NK-92 (cell line): ENCODE results near the gene RPS6KA6.

Experiments used
- DNase-seq: peaks from one replicate; lab custom pipeline; 2025; ENCODE audit not compliant: unreplicated experiment; lab: John Stamatoyannopoulos, UW

The RPS6KA6 gene

DNA sequence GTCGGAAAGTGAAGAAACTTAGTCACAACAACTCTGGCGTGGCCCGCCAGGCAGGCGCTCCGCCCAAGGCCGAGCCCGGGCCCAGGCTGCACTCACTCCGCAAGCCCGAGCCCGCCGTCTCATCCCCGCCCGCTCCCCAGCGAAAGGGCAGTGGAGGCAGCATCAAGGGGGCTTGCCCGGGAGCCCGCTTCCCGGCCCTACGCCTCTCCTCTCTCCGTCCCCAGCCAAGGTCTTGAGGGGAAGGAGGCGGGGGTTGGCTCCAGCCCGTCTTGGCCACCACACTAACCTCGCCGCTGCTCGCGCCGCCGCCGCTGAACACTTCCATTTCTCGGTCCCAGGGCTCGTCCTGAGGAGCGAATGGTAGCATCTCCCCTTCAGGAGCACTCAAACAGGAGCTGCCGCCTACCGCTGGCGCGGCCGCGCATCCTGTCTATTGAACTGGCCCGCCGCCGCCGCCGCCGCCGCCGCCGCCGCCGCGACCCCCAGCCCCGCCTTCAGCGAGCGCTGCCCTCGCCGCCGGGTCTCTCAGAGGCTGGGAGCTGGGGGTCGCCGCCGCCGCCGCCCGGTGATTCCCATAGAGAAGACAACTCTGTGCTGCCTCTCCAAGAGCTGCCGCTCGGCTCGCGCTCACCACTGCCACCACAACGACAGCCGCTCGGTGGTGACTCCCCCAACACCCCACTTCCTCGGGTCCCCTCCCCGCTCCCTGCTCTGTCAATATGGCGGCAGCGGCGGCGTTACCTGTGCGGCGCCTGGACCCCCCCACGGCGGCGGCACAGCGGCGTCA lies at the start of gene RPS6KA6:
Gene RPS6KA6, minus strand, starts transcription at position 667 of the 787 bp plus-strand sequence. Its CDS starts 300 bp downstream, at position 367.
- no peak for DNase-seq

DNA sequence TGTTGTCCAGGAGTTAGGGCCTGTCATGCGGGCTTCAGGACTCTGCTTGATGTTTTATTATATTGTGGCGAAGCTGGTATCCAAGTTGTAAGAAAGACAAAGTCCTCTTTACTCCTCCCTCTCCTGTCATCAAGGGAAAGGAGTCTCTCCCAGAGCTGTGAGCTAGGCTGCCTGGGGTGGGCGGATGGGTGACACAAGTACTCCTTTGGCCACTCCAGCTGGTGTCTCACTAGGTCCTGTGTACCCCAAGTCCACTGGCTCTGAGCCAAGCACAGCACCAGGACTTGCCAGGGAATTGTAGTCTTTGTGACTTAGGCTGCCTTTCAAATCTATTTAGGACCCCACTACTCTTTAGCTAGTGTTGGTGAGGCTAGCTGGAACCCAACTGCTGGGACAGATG lies 36.7 kb upstream of the RPS6KA6 start:
- DNase-seq = no peak

DNA sequence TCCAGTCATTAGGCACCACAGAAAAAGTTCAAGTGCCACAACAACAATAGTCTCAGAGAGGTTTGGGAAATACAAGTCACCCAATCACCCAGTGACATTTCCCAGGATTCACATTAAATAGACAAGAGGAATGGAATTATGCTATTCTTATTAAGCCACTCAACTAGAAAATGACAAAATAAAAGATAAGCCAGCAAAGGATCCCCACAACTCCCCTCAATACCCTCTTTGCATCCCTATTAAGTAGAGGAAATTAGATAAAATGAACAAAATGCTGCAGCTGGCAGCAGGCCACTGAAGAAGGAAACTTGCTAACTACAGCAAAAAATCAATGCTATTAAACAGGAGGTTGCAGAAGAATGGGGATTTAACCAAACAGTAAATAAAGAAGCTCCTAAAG lies 35.3 kb upstream of the RPS6KA6 start:
- DNase-seq = no peak

DNA sequence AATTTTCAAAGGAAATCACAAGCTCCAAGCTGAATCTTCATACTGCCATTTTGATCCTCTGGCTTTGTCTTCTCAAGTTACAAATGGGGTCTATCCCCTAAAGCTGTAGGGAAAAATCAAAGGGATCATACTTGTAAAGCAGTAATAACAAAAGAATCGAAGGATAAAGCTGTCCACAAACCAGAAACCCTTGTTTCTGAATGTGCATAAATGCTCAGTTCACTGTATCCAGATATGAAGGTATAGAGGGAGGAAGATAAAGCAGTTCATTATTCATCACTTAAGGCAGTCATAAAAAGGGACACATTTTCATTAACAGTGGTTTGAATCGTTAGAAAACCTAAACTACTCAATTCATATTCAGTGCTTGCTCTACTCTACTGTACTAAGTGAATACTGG lies 33.2 kb upstream of the RPS6KA6 start:
- DNase-seq = no peak

DNA sequence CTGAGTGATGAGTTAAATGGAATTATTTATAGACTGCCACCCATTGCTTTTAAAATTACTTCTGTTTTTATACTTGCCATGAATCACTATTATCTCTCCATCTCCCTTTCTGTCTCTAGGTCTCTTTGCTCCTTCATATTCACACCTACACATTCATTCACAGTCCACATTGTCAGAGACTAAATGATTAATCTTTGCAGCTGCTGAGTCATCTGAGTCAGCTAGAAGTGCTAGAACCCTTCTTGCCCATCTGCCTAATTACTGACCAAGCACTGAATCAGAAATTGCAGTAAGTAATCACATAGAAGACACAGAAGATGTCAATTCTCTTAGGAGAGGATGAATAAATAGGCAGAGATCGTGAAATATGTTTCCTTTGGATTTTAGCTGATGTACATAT lies 31.6 kb upstream of the RPS6KA6 start:
- DNase-seq = no peak

DNA sequence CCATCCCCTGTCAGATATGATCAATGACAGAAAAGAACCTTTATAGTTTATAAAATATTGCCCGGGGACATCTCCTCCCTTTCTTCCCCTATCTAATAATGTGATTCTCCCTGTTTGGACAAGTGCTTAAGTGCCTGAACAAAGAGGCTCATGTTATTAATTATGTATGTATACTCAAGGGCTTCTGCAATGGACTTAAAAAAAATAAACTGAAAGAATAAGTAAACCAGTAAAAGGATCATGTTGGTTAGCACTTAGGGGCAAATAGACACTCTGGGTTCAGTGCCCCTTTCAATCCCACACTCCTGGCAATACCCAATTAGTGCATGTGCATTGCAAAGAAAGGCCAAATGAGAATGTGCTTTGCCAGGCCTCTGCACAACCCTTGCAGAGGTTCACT lies 30.7 kb upstream of the RPS6KA6 start:
- no peak for DNase-seq

DNA sequence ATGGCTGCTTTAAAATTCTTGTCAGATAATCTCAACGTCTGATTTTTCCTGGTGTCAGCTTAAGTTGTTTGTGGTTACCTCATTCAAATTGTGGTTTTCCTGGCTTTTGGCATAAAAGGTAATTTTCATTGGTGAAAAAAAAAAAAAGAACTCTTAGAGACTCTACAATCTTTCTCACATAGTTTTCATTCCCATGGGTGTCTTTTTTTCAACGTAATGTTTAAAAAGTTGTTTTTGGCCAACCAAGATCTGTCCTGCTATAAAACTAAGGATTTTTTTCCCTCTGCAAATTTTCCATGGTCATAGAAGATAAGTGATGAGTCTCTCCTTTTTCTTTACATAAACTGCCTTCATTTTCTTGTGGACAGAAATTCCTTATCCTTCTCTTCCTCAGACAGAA lies 28.9 kb upstream of the RPS6KA6 start:
- DNase-seq = no peak

DNA sequence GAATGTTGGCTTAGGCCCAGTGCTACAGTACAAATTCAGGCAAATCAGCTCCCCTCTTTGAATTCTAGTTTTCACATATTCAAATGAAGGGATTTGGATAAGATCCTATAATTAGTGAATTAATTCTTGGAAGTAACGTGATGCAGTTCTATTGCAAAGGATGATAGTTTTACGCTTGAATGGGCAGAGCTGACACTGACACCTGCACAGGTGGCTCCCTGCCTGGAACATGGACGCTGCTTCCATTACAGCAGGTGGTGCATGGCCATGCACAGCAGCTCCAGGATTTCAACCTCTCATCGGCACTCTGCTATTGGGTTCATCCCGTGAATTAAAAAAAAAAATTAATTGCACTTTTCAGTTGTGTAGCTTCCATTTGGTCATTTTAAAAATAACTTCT lies 28.4 kb upstream of the RPS6KA6 start:
- DNase-seq = no peak

DNA sequence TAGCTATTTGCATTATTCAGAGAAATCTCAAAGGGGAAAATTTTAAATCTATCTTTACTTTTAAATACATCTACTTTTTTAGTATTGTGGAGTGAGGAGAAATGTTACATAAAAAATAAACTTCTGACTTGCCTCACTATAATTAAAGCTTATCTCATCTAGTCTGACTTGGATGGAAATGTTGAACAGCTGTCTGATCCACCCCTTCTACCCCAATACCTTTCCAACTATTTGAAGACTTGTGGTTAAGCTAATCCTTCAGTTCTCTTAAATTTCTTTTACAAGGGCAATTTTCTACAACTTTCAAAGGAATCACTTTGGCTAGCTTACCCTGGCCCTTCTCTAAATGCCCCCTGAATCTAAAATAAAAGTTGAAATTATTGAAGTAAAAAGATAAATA lies 17.3 kb upstream of the RPS6KA6 start:
- DNase-seq = no peak

DNA sequence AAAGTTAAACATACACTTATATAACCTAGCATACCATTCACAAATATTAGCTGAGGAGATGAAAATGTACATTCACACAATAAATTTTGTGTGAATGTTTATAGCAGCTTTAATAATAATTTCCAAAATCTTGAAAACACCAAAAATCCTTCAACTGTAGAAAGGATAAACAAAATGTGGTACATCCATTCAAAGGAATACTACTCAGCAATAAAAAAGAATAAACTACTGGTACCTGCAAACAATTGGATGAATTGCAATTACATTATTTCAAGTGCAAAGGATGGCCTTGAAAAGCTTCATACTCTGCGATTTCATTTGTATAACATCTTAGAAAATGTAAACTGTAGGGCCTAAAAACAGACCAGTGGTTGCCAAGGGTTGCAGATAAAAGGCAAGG lies 11.7 kb upstream of the RPS6KA6 start:
- DNase-seq = no peak

DNA sequence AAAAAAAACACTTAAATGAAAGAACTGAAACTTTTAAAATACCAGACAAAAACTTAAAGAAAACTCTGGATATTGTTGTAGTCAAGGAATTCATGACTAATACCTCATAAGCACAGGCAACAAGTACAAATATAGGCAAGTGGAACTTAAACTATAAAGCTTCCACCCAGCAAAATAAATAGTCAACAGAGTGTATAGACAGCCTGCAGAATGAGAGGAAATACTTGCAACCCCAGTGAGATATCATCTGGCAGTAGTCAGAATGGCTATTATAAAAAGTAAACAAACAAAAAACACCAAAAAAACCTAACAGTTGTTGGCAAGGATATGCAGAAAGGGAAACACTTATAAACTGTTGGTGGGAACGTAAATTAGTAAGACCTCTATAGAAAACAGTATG lies 9.6 kb upstream of the RPS6KA6 start:
- DNase-seq = no peak

DNA sequence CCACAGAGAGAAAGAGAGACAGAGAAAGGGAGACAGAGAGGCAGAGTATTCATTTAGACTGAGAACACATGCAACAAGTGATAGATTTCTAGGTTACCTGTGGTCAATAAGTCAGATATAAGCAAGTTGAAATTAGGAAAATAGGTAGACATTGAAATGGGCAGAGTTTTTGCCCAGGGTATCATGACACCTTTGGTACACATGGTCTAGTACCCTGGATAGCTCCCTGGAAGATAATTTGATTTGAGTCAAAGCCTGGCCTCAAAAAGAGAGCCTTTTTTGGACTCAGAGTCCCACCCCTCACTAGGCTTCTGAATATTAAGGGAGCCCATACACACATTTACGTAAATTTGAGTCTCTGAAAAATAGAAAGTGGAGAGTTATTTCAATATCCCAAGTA lies 4.0 kb upstream of the RPS6KA6 start:
- DNase-seq = no peak

DNA sequence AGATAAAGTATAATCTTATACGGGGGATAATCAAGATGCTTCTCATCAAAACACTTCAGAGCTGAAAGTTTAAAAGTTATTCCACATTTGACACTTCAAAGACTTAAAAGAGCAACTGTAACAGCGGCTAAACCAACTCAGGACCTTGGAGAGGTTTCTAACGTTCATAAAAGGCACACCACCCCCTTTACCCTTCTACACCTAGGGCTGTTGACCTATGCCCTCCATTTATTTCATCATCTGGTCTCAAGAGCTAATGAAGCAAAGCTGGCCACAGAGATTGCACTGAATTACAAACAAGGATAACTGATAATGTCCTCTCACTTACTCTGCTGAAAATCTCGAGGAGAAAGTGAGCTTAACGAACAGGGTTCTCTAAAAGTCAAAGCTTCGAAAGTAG lies 1.1 kb upstream of the RPS6KA6 start:
- DNase-seq = no peak

DNA sequence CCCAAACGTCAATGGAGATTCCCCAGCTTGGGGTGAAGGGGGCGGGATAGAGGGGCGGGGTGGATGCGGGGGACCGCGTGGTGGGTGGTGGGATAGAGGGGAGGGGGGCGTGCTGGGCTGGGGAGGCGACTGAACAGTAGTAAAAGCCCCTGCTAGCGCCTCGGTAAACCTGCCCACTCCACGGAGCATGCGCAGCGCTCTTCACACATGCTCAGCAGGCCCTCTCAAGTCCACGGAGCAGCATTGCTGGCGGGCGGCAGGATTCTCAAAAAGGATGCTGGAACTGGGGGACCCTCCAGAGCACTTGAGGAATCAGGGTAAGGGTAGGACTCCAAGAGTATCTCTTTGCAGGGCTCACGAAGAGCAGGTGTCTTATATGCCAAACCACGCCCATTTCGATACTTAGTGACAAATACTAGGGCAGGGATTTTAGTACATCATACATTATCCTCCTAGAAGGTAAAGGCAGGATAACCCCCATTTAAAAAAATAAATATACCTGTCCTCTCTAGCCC lies 378 bp upstream of the RPS6KA6 start:
- no peak for DNase-seq

DNA sequence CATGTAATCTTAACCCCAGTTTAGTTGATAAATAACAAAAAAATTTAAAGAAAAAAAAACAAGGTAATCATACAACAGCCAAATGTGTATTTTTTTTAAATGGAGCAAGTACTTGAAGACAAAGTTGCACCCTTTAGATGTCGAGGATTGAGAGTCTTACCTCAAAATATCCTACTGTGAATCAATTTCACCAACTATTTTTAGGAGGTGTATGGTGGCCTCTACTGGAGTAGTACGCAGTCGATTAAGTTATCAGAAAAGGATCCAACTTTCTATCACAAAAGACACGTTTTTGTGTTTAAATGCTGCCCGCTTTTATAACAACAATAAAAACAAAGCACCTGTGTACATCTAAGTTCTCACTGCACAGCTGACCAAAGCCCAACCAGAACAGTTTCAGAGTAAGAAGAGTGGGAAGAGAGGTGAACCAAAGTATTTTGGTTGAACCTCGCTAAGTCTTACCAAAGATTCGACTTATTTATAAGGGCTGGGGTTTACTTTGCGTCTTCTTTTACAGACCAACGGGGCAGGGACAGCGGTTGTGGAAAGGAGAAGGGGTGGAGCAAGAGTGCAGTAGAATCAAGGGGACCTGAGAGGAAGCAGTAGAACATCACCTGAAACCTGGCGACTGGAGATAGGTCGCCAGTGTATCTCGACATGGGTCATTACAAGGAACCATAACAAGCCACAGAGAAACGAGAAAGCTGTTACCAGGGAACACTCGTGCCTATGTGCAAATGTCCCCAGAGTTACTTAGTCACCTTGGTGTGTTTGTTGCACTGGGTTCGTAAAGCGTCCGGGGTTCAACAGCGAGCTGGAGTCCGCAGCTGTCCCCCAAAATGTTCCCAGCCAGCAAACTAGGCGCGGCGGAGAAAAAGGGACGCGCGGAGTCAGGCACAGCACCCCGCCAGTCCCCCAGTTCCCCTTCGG lies 1.1 kb downstream of the RPS6KA6 start:
- no peak for DNase-seq

DNA sequence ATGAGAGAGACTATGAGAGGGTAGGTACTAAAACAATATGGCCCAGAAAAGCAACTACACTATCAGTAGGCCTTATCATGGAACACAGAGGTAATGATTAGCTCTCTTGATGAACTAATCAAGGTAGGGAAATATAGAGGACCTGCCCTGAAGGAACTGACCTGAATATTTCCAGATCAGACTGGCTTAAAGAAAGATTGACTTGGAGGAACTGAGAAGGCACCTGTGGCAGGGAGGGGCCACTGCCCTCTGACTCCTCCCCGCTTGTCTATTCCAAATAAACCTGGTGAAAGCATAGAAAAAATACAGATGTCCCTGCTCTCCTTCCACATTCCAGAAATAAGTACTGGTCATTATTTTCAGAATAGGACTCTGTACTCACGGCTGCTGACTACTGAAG lies 5.5 kb downstream of the RPS6KA6 start:
- DNase-seq = no peak

DNA sequence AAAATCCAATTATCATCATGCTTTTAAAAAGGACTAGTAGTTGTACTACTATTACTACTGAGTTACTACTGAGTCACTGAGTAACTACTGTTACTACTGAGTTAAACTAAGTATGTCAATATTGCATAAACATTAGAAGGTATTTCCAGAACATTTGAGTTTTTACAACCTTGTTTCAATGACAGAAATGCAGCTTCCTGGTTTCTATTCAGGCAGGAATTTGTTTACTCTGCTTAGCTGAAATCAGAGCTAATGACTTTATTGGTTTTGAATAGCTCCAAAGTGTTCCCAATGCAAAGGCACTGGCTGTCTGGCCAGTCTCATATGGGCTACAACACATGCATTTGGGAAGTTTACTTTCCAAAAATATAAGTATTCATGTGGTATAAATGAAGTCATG lies 12.0 kb downstream of the RPS6KA6 start:
- no peak for DNase-seq

DNA sequence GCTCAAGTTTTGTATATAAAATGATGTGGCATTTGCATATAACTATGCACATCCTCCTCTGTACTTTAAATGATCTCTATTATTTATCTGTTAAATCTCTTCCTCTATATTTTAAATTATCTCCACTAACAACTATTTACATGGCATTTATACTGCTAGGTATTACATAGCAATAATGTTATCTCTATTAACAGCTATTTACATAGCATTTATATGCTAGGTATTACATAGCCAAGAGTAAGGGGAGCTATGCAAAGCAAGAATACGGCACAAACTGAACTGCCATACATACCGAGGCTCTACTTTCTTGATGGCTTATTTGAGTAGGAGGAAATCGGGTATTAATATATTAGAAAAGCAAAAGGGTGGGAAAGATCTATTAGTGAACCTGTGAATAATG lies 12.7 kb downstream of the RPS6KA6 start:
- DNase-seq = no peak

DNA sequence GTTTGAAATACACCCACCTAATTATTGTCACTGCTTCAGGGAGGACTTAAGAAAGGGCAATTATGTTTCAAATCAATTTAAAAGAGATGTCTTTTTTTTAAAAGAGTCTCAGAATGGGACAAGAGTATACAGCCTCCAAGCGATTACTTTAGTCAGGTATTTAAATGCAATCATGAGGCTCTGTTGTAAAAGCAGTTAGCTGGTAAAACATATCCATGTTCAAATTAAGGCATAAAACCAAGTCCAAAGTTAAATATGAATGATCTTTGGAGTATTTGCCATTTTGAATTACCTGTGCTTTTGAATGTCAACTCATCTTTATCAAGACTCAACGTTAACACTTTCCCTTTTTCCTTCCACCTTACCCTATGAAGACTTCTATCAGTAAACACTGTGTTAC lies 13.7 kb downstream of the RPS6KA6 start:
- DNase-seq = no peak

DNA sequence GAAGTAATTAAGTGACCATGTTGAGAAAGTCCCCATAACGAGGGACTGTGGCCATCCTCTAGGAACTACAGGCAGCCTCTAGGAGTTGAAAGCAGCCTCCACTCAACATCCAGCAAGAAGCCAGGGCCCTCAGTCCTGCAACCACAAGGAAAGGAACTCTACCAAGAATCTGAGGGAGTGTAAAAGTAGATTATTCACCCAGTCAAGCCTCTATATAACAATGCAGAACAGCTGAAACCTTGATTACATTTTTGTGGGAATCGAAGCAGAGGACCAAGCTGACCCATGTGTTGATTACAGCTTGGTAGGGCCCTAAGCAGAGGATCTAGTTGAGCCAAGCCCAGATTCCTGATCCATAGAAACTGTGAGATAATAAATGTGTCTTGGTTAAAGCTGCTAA lies 17.1 kb downstream of the RPS6KA6 start:
- DNase-seq = no peak

DNA sequence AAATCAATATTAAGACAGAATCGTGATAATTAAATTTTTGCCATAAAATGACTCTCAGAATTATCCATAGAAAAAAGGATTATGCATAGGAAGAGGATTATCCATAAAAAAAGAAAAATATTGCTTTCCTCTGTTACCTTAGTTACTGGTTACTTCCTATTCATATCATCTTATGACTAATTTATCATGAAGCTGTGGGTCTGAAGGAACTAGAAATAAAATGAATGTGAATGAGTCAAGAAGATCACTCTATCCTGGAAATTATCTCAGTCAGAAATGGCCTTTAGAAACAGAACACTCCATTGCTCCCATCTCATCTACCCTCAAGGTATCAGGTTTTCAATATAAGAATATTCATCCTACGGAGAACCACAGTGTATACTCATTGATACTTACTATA lies 19.4 kb downstream of the RPS6KA6 start:
- no peak for DNase-seq

DNA sequence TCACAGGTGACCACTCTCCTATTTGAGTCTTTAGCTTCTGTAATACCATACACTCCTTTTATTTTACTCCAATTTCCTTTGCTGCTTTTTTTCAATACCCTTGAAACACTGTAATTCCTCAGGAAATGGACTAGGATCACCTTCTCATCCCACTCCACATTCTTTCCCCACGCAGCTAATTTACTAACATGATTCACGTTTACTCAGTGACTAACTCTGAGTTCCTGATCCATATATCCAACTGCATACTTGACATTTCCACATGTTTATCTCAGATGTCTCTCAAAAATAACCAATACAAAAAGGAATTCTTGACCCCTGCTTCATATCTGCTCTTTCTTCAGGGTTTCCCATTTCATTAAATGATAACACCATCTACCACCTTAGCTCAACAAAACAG lies 19.9 kb downstream of the RPS6KA6 start:
- DNase-seq = no peak
